Measurements from ENCODE around the gene NXPE3.

Gene NXPE3

DNA sequence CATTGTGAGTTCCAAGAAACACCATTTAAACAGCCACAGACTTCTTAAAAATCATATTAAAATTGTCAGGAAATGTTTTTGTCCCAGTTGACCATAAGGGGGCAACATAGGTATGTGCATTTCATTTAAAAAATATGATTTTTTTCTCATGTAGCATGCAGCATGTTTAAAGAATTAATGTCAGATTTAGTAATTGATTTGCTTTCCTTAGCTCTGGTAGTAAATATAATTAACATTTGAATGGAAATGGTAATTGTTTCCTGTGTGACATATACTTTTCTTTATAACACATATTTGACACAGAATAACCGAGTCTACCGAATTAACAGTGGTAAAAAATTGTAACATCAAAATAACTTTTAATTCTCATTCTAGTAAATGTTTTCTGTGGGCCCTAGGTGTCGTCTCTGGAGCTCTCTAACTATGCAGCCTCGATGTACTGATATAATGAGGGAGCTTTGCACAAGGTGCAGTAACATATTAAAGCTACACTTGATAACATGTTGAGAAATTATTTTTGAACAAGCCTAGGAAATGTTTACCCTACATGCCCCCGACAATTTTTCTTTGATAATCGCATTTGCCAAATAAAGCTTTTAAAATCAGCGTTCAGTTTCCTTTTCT lies 34.9 kb downstream of the NXPE3 start:
- Histone ChIP-seq H3K27ac (no peak overlapping the region), H3K4me3 (no peak overlapping the region), H3K27me3 (no peaks in the 10 kb centered on the region), H3K36me3 (peaks cover 9% of the 10 kb centered on the region; the same call in 1 of the 2 replicates), H3K9ac (no peak overlapping the region), H3K4me2 (no peak overlapping the region), H3K9me3 (no peaks in the 10 kb centered on the region), H4K20me1 (no peaks in the 10 kb centered on the region), H3K4me1 (peaks cover 9% of the 10 kb centered on the region; the same call in 1 of the 2 replicates)
- no peak for TF ChIP-seq Cebpa-rat (IDR thresholded peaks at IDR 0.05)

DNA sequence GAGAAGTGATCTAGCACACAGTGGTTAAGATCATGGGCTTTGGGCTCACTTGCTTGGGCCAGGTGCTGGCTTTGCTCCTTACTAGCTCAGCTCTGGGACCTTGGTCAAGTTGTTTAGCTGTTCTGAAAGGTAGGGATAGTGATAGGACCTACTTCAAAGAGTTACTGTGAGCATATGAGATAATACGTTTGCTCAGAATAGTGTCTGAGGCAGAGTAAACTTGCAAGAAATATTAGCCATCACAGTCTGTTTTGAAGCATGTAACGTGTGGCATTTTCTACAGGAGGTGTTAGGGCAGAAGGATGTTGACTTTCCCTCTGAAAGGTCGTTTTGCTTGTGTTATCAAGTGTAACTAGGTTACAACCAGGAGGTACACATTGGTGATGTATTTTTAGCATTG lies 35.8 kb downstream of the NXPE3 start:
- no peak overlapping the region for H3K4me2 ChIP-seq
- no peak for TF ChIP-seq Cebpa-rat (IDR thresholded peaks at IDR 0.05)
- no peaks in the 10 kb centered on the region for H3K9me3 ChIP-seq
- H3K4me1 ChIP-seq = peaks cover 3% of the 10 kb centered on the region; the same call in 1 of the 2 replicates
- H3K27ac ChIP-seq = no peak overlapping the region
- H3K27me3 ChIP-seq = no peaks in the 10 kb centered on the region
- H3K36me3 ChIP-seq = peaks cover 9% of the 10 kb centered on the region; the same call in 1 of the 2 replicates
- H3K4me3 ChIP-seq = no peak overlapping the region
- no peak overlapping the region for H3K9ac ChIP-seq
- H4K20me1 ChIP-seq = no peaks in the 10 kb centered on the region

DNA sequence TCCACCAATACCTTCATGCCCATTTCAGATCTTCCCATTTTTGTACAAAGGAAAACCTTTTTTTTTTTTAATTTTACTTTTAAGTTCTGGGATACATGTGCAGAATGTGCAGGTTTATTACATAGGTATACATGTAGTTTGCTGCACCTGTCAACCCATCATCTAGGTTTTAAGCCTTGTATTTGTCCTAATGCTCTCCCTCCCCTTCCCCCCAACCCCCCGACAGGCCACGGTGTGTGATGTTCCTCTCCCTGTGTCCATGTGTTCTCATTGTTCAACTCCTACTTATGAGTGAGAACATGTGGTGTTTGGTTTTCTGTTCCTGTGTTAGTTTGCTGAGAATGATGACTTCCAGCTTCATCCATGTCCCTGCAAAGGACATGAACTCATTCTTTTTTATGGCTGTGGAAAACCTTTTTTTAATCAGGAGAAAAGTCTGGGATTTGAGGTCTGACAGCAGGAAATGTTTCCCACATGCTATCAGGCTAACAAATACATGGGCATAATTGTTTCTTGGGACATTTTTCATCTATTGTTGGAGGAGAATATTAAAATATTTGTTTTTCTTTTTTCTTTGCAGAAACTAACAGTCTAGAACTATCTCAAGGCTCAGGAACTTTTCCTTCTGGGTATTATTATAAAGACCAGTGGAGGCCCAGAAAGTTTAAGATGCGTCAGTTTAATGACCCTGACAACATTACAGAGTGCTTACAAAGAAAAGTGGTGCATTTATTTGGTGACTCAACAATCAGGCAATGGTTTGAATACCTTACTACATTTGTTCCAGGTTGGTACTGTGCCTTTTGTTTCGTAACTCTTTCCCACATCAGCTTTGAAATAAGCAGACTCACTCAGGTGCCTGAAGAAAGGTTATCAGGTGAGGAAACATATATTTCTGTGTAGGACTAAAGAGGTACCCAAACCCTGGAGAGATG lies 37.5 kb downstream of the NXPE3 start:
- Histone ChIP-seq H3K36me3 (peaks cover 13% of the 10 kb centered on the region), H4K20me1 (no peaks in the 10 kb centered on the region), H3K27ac (no peak overlapping the region), H3K27me3 (no peaks in the 10 kb centered on the region), H3K4me1 (no peaks in the 10 kb centered on the region), H3K4me3 (no peak overlapping the region), H3K9ac (no peak overlapping the region), H3K9me3 (0 out of 2 replicates have a peak, but pooled peaks cover 2% of the 10 kb centered on the region), H3K4me2 (no peak overlapping the region)
- TF ChIP-seq Cebpa-rat (IDR thresholded peaks at IDR 0.05) = no peak

DNA sequence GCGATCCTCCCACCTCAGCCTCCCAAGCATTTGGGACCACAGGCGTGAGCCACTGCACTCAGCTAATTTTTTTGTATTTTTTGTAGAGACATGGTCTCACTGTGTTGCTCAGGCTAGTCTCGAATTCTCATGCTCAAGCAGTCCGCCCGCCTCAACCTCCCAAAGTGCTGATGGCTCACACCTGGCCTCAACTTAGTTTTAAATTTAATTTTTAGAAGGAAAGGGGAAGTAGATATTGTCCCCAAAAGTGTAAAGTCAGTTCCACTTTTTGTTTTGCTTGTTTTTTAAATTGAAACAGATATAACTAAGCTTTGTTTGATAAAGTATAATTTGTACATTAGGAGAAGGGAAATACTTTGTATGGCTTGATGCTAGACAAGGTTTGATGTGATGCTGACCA lies 39.0 kb downstream of the NXPE3 start:
- no peak for TF ChIP-seq Cebpa-rat (IDR thresholded peaks at IDR 0.05)
- H3K4me2 ChIP-seq = no peak overlapping the region

DNA sequence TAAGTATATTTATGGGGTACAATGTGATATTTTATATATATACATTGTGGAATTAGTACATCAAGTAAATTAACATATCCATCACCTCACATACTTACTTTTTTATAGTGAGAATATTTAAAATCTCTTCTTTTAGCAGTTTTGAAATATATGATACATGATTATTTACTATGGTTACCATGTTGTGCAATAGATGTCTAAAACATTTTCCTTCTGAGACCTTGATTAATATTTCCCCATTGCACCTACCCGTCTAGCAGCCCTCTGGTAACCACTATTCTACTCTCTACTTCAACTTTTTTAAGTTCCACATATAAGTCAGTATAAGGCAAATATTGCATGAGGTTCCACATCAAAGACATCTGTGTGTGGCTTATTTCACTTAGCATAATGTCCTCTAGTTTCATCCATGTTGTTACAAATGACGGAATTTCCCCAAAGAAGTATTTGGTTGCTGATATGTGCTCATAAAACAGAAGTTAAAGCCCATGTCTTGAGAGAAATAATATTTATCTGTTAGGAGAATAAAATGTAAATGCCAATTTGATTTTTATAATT lies 40.7 kb downstream of the NXPE3 start:
- Histone ChIP-seq H3K9ac (no peak overlapping the region), H3K4me2 (no peak overlapping the region), H4K20me1 (no peaks in the 10 kb centered on the region), H3K27ac (no peak overlapping the region), H3K27me3 (no peaks in the 10 kb centered on the region), H3K36me3 (peaks cover 17% of the 10 kb centered on the region), H3K9me3 (0 out of 2 replicates have a peak, but pooled peaks cover 4% of the 10 kb centered on the region), H3K4me3 (no peak overlapping the region), H3K4me1 (no peaks in the 10 kb centered on the region)
- TF ChIP-seq Cebpa-rat (IDR thresholded peaks at IDR 0.05) = no peak

More for the DNA sequence above, 39.0 kb downstream of the NXPE3 start:
- no peak overlapping the region for H3K4me3 ChIP-seq
- no peak overlapping the region for H3K27ac ChIP-seq
- H3K9me3 ChIP-seq = 0 out of 2 replicates have a peak, but pooled peaks cover 4% of the 10 kb centered on the region
- peaks cover 17% of the 10 kb centered on the region for H3K36me3 ChIP-seq
- no peaks in the 10 kb centered on the region for H3K27me3 ChIP-seq
- H3K9ac ChIP-seq = no peak overlapping the region
- H4K20me1 ChIP-seq = no peaks in the 10 kb centered on the region
- no peaks in the 10 kb centered on the region for H3K4me1 ChIP-seq

DNA sequence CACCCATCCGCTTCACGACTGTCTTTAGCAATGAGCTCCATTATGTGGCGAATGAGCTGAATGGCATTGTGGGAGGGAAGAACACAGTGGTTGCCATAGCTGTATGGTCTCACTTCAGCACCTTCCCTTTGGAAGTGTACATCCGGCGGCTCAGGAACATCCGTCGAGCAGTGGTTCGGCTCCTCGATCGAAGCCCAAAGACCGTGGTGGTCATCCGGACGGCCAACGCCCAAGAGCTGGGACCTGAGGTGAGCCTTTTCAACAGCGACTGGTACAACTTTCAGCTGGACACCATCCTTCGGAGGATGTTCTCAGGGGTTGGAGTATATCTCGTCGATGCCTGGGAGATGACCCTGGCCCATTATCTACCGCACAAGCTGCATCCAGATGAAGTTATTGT lies 42.5 kb downstream of the NXPE3 start:
- no peaks in the 10 kb centered on the region for H3K27me3 ChIP-seq
- H3K4me1 ChIP-seq = peaks cover 6% of the 10 kb centered on the region
- H3K4me2 ChIP-seq = no peak overlapping the region
- no peak overlapping the region for H3K9ac ChIP-seq
- no peaks in the 10 kb centered on the region for H4K20me1 ChIP-seq
- no peak overlapping the region for H3K4me3 ChIP-seq
- H3K9me3 ChIP-seq = 0 out of 2 replicates have a peak, but pooled peaks cover 4% of the 10 kb centered on the region
- TF ChIP-seq Cebpa-rat (IDR thresholded peaks at IDR 0.05) = no peak
- H3K27ac ChIP-seq = no peak overlapping the region
- H3K36me3 ChIP-seq = peaks cover 17% of the 10 kb centered on the region

DNA sequence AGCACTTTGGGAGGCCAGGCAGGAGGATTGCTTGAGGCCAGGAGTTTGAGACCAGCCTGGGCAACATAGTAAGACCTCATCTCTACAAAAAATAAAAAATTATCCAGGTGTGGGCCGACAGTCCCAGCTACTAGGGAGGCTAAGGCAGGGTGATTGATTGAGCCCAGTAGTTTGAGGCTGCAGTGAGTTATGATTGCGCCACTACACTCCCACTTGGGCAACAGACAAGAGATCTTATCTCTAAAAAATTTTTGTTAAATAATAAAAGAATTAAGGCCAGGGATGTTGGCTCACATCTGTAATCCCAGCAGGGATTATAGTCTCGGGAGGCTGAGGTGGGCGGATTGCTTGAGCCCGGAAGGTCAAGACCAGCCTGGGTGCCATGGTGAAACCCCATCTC lies 44.5 kb downstream of the NXPE3 start:
- no peak overlapping the region for H3K9ac ChIP-seq
- 0 out of 2 replicates have a peak, but pooled peaks cover 4% of the 10 kb centered on the region for H3K9me3 ChIP-seq
- H4K20me1 ChIP-seq = no peaks in the 10 kb centered on the region
- no peak overlapping the region for H3K4me2 ChIP-seq
- H3K4me3 ChIP-seq = no peak overlapping the region
- no peak for TF ChIP-seq Cebpa-rat (IDR thresholded peaks at IDR 0.05)
- H3K27ac ChIP-seq = no peak overlapping the region
- no peaks in the 10 kb centered on the region for H3K27me3 ChIP-seq
- H3K36me3 ChIP-seq = peaks cover 7% of the 10 kb centered on the region
- peaks cover 24% of the 10 kb centered on the region for H3K4me1 ChIP-seq

DNA sequence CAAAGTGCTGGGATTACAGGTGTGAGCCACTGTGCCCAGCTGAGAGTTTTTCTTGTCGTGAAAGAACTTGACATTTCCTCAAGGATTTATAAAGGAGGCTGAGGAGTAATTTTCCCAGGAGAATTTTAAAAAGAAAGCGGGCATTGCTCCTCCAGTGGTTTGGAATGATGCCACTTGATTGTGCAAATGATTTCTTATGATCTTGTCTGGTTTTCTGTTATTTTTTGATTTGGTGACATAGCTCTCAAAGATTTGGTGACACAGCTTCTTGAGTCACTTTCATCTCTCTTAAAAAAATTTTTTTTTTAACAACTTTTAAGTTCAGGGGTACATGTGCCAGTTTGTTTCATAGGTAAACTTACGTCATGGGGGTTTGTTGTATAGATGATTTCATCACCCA lies 45.7 kb downstream of the NXPE3 start:
- H3K9ac ChIP-seq = no peak overlapping the region
- no peak for TF ChIP-seq Cebpa-rat (IDR thresholded peaks at IDR 0.05)
- no peak overlapping the region for H3K4me3 ChIP-seq
- peaks cover 7% of the 10 kb centered on the region for H3K36me3 ChIP-seq
- no peak overlapping the region for H3K4me2 ChIP-seq
- no peaks in the 10 kb centered on the region for H4K20me1 ChIP-seq
- no peaks in the 10 kb centered on the region for H3K27me3 ChIP-seq
- H3K27ac ChIP-seq = no peak overlapping the region
- 0 out of 2 replicates have a peak, but pooled peaks cover 4% of the 10 kb centered on the region for H3K9me3 ChIP-seq
- peaks cover 35% of the 10 kb centered on the region for H3K4me1 ChIP-seq

DNA sequence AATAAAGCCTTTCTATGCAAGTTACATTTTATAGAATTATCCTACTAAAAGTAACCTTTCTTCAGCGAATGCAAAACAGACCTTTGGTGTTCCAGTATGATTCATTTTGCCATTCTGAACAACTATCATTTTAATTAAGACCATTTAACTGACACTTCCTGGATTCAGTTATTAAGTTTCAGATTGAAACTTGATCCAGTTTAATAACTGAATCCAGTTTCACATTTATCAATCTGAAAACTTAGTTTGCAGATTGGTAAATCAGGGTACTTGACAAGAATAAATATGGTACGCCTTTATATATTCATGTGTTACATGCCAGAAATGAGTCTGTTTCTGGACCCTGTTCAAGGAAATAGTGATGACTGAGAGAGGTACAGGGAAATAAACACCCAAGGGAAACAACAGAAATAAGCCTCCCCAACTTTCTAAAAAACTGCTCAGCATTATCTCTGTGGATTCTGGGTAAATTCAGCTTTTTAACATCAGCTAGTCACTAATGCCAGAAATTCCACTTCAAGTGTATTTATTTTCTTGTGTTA lies 47.0 kb downstream of the NXPE3 start:
- TF ChIP-seq Cebpa-rat (IDR thresholded peaks at IDR 0.05) = no peak
- Histone ChIP-seq H3K27me3 (no peaks in the 10 kb centered on the region), H3K27ac (no peak overlapping the region), H3K9ac (no peak overlapping the region), H3K4me3 (no peak overlapping the region), H3K4me1 (peaks cover 35% of the 10 kb centered on the region), H4K20me1 (no peaks in the 10 kb centered on the region), H3K9me3 (0 out of 2 replicates have a peak, but pooled peaks cover 4% of the 10 kb centered on the region), H3K36me3 (peaks cover 7% of the 10 kb centered on the region), H3K4me2 (peak overlapping the region; percentile 92)

Measured in BLaER1 (cell line).